H1 (cell line): ENCODE results near the gene RIMBP2. TPM values are rescaled to one million over a fixed set of nuclear protein-coding genes. Genes with fewer than 3 reads are reported as not detected.

Experiments used
- CTCF ChIA-PET: fragments of 300-600 bp; sonication (Branson Sonifier 250); formaldehyde crosslinking; loops from one replicate; lab custom pipeline; 2021; ENCODE audit not compliant: partially characterized antibody; lab: Charles Lee
- POLR2A ChIA-PET: fragments of 300-600 bp; sonication (Branson Sonifier 250); formaldehyde crosslinking; loops from one replicate; lab custom pipeline; 2021; ENCODE audit warnings: inconsistent platforms; ENCODE audit not compliant: partially characterized antibody; lab: Charles Lee
- DNase-seq, 2 experiments: peaks; one replicate each; pipeline versions ENCODE4 v3.0.0 to v3.0.0-alpha.2; 2010 to 2022; ENCODE audit warnings: low spot score in 2 of 2, low read depth in 1 of 2, mixed read lengths in 1 of 2
- FAIRE-seq: peaks from 2 replicates; lab custom pipeline; 2011; peaks lifted over from hg19 to GRCh38; lab: Jason Lieb, UNC
- H2AFZ ChIP-seq: 2 replicates; pipeline ENCODE4 v1.8.1; 2012; ENCODE audit warnings: low read length, inconsistent platforms
- H2AK5ac ChIP-seq: 2 replicates; pipeline ENCODE4 v1.6.1; 2013; ENCODE audit warnings: low read depth, low read length
- H2BK120ac ChIP-seq: replicated peaks from 2 replicates; pipeline ENCODE3; 2013; ENCODE audit warnings: low read depth, low read length, inconsistent platforms
- H2BK12ac ChIP-seq: 2 replicates; pipeline ENCODE4 v1.6.1; 2013; ENCODE audit warnings: low read depth, low read length
- H2BK15ac ChIP-seq: 2 replicates; pipeline ENCODE4 v1.6.1; 2013; ENCODE audit warnings: low read length
- H2BK20ac ChIP-seq: 2 replicates; pipeline ENCODE4 v1.6.1; 2013; ENCODE audit warnings: low read length
- H2BK5ac ChIP-seq: 2 replicates; pipeline ENCODE4 v1.6.1; 2013; ENCODE audit warnings: low read depth, low read length
- H3K14ac ChIP-seq: 2 replicates; pipeline ENCODE4 v1.6.1; 2013; ENCODE audit warnings: inconsistent platforms; ENCODE audit not compliant: insufficient read length
- H3K18ac ChIP-seq: 2 replicates; pipeline ENCODE4 v1.6.1; 2013; ENCODE audit warnings: low read length; ENCODE audit errors: extremely low read depth
- H3K23ac ChIP-seq: 2 replicates; pipeline ENCODE4 v1.6.1; 2013; ENCODE audit warnings: inconsistent platforms; ENCODE audit not compliant: insufficient read length
- H3K23me2 ChIP-seq: 2 replicates; pipeline ENCODE4 v1.6.1; 2013; ENCODE audit warnings: low read depth, low read length
- H3K27ac ChIP-seq: 2 replicates; pipeline ENCODE4 v1.6.1; 2011; ENCODE audit warnings: low read depth, low read length, inconsistent platforms
- H3K27me3 ChIP-seq, 4 experiments: replicated peaks in 1 of 4; 1 replicate in 1 of 4; 2 replicates in 3 of 4; pipeline versions ENCODE4 v1.6.1 to v1.8.1; 2011 to 2013; ENCODE audit warnings: low read length in 3 of 4, mild to moderate bottlenecking in 3 of 4, inconsistent platforms in 2 of 4, mixed read lengths in 2 of 4, moderate library complexity in 1 of 4; ENCODE audit not compliant: control insufficient read depth in 3 of 4, insufficient read depth in 3 of 4; ENCODE audit errors: extremely low read depth in 1 of 4
- H3K36me3 ChIP-seq, 4 experiments: 2 replicates each; pipeline versions ENCODE4 v1.6.1 to v1.8.1; 2011 to 2013; ENCODE audit warnings: mild to moderate bottlenecking in 4 of 4, low read length in 3 of 4, moderate library complexity in 2 of 4, control low read depth in 1 of 4, inconsistent platforms in 1 of 4; ENCODE audit not compliant: insufficient read depth in 4 of 4, control insufficient read depth in 2 of 4
- H3K4ac ChIP-seq: replicated peaks from 2 replicates; pipeline ENCODE3; 2013; ENCODE audit warnings: low read length, low read depth, mixed read lengths, inconsistent platforms; ENCODE audit not compliant: insufficient read length
- H3K4me1 ChIP-seq, 4 experiments: replicated peaks in 1 of 4; 1 replicate in 1 of 4; 2 replicates in 3 of 4; pipeline versions ENCODE4 v1.6.1 to v1.8.1; 2011 to 2013; ENCODE audit warnings: low read length in 3 of 4, inconsistent platforms in 2 of 4, mixed read lengths in 1 of 4; ENCODE audit not compliant: insufficient read depth in 4 of 4, control insufficient read depth in 3 of 4
- H3K4me2 ChIP-seq, 2 experiments: 2 replicates each; pipeline versions ENCODE4 v1.6.1 to v1.8.1; 2011 to 2013; ENCODE audit warnings: low read depth in 2 of 2, low read length in 2 of 2, control low read depth in 1 of 2, inconsistent platforms in 1 of 2, mild to moderate bottlenecking in 1 of 2; ENCODE audit not compliant: insufficient read depth in 1 of 2
- H3K4me3 ChIP-seq, 4 experiments: fragments of 200-600, 300-600 bp in 1 of 4; sonication (generic), shearing (Covaris generic), sonication (Bioruptor Twin) in 1 of 4; 2 replicates each; pipeline versions ENCODE4 v1.5.1 to v1.8.1; 2011 to 2016; ENCODE audit warnings: low read length in 4 of 4, low read depth in 3 of 4, control low read depth in 2 of 4, inconsistent platforms in 2 of 4, mild to moderate bottlenecking in 2 of 4, mixed read lengths in 1 of 4, moderate library complexity in 1 of 4; ENCODE audit not compliant: insufficient read depth in 2 of 4; ENCODE audit errors: extremely low read depth in 1 of 4
- H3K56ac ChIP-seq: replicated peaks from 2 replicates; pipeline ENCODE3; 2013; ENCODE audit warnings: low read depth, mild to moderate bottlenecking, mixed read lengths, low read length, inconsistent platforms; ENCODE audit not compliant: insufficient read length
- H3K79me1 ChIP-seq: 2 replicates; pipeline ENCODE4 v1.6.1; 2013; ENCODE audit warnings: low read depth, low read length, control low read depth
- H3K79me2 ChIP-seq, 2 experiments: 2 replicates each; pipeline versions ENCODE4 v1.6.1 to v1.8.1; 2012 to 2013; ENCODE audit warnings: low read length in 2 of 2, mild to moderate bottlenecking in 2 of 2, inconsistent platforms in 1 of 2; ENCODE audit not compliant: insufficient read depth in 2 of 2, control insufficient read depth in 1 of 2
- H3K9ac ChIP-seq, 4 experiments: replicated peaks in 1 of 4; 1 replicate in 1 of 4; 2 replicates in 3 of 4; pipeline versions ENCODE4 v1.6.1 to v1.8.1; 2011 to 2013; ENCODE audit warnings: low read depth in 3 of 4, low read length in 3 of 4, control low read depth in 2 of 4, mild to moderate bottlenecking in 2 of 4, moderate library complexity in 2 of 4, inconsistent platforms in 1 of 4; ENCODE audit errors: extremely low read depth in 1 of 4
- H3K9me3 ChIP-seq, 2 experiments: 2 replicates each; pipeline versions ENCODE4 v1.6.1 to v1.8.1; 2012 to 2013; ENCODE audit warnings: mild to moderate bottlenecking in 2 of 2, moderate library complexity in 2 of 2, control low read depth in 1 of 2, inconsistent platforms in 1 of 2, low read depth in 1 of 2, low read length in 1 of 2, mixed read lengths in 1 of 2; ENCODE audit not compliant: insufficient read depth in 2 of 2
- H4K20me1 ChIP-seq, 2 experiments: replicated peaks in 1 of 2; 2 replicates each; pipeline versions ENCODE3 to v1.8.1; 2011 to 2013; ENCODE audit warnings: inconsistent platforms in 2 of 2, low read length in 2 of 2, mild to moderate bottlenecking in 1 of 2; ENCODE audit not compliant: insufficient read depth in 2 of 2, control insufficient read depth in 1 of 2
- H4K5ac ChIP-seq: 2 replicates; pipeline ENCODE4 v1.6.1; 2013; ENCODE audit warnings: low read length, low read depth, mixed read lengths, inconsistent platforms; ENCODE audit not compliant: insufficient read length
- H4K8ac ChIP-seq: 2 replicates; pipeline ENCODE4 v1.8.0; 2013; ENCODE audit warnings: mild to moderate bottlenecking, moderate library complexity, low read length, inconsistent platforms; ENCODE audit not compliant: insufficient read depth; ENCODE audit errors: extremely low read depth
- H4K91ac ChIP-seq: replicated peaks from 2 replicates; pipeline ENCODE3; 2013; ENCODE audit warnings: low read length, mixed read lengths, inconsistent platforms; ENCODE audit not compliant: insufficient read length
- SIX5 ChIP-seq: IDR thresholded peaks from 2 replicates; pipeline ENCODE4 v1.6.1; 2011; ENCODE audit warnings: mild to moderate bottlenecking, low read depth, low read length
- SP4 ChIP-seq: IDR thresholded peaks from 2 replicates; pipeline ENCODE4 v1.6.1; 2012; ENCODE audit warnings: low read length, inconsistent platforms
- TCF12 ChIP-seq: IDR thresholded peaks from 2 replicates; pipeline ENCODE4 v1.6.1; 2011; ENCODE audit warnings: low read depth, mild to moderate bottlenecking, low read length
- WGBS, 2 experiments: shearing (Covaris generic) in 1 of 2; methylation state at CpG; one replicate each; pipeline versions ENCODE4 v1.1.6 to v1.1.7; 2013 to 2015; ENCODE audit warnings: low lambda C conversion rate in 2 of 2, mixed read lengths in 2 of 2, inconsistent platforms in 1 of 2, low coverage in 1 of 2, missing lambda C conversion rate in 1 of 2; ENCODE audit not compliant: insufficient replicate concordance in 2 of 2, insufficient coverage in 1 of 2, insufficient read length in 1 of 2; ENCODE audit errors: extremely low coverage in 1 of 2, missing lambda C conversion rate in 1 of 2; 5-methylcytosine and 5-hydroxymethylcytosine counted together
- polyA plus RNA-seq, 7 experiments: library from polyadenylated mRNA; depleted of rRNA in 3 of 7; stranded (reverse) in 5 of 7; unstranded in 2 of 7; fragments of >200 nt in 5 of 7; fragments of 200-250 nt in 2 of 7; gene quantifications; 1 replicate in 5 of 7; 2 replicates in 1 of 7; 4 replicates in 1 of 7; pipeline versions ENCODE4 v1.2.1 to v1.2.3, GENCODE V29; 2011 to 2013; ENCODE audit warnings: missing spikeins in 2 of 7, mixed read lengths in 2 of 7
- total RNA-seq: library from RNA; stranded (reverse); fragmentation: NEBNext Ultra II Directional; extraction: Animal tissue kit (Norgen Biotek cat#: 25700); gene quantifications from 2 replicates; pipeline ENCODE4 v1.2.1, GENCODE V29; 2021

The RIMBP2 gene
- total and polyA plus RNA-seq, 2 of the 8 experiments (the other 6 are each of a cell fraction or from before 2014, with no cell fraction given) = 0.18 to 0.65 TPM

GRCh38 chr12:130582286-130582685 is 133.8 kb downstream of the RIMBP2 start:
- FAIRE-seq (no peak), DNase-seq (no peak)
- no peak overlapping the region for H4K8ac ChIP-seq
- no peak overlapping the region for H4K91ac ChIP-seq
- H3K9me3 ChIP-seq = 0 out of 4 replicates have a peak, but pooled peaks cover 0 to 4% of the 10 kb centered on the region in 2 experiments
- H3K14ac ChIP-seq = no peak overlapping the region
- H2AK5ac ChIP-seq = no peak overlapping the region
- peaks cover 14% of the 10 kb centered on the region; the same call in 1 of the 2 replicates for H3K23me2 ChIP-seq
- ChIA-PET CTCF (no interaction called here), POLR2A (no interaction called here)
- no peak overlapping the region for H3K4me2 ChIP-seq
- H2BK20ac ChIP-seq = no peak overlapping the region
- H3K79me1 ChIP-seq = no peaks in the 10 kb centered on the region
- H2BK5ac ChIP-seq = no peak overlapping the region
- WGBS, 2 experiments = 78% methylated on average over 6 of the region's 6 CpGs; no CpG with 5 or more reads in 1 of the 2 experiments
- H2BK15ac ChIP-seq = no peak overlapping the region
- H3K79me2 ChIP-seq = no peaks in the 10 kb centered on the region
- no peak overlapping the region for H2BK120ac ChIP-seq
- no peak overlapping the region for H3K56ac ChIP-seq
- peaks cover 0 to 8% of the 10 kb centered on the region in 2 experiments for H4K20me1 ChIP-seq
- H3K9ac ChIP-seq = no peak overlapping the region
- no peak overlapping the region for H2AFZ ChIP-seq
- no peak overlapping the region for H3K18ac ChIP-seq
- no peak overlapping the region for H4K5ac ChIP-seq
- H3K4ac ChIP-seq = no peak overlapping the region
- no peak overlapping the region for H3K4me3 ChIP-seq
- no peak overlapping the region for H3K27ac ChIP-seq
- no peaks in the 10 kb centered on the region for H3K36me3 ChIP-seq
- no peaks in the 10 kb centered on the region for H3K4me1 ChIP-seq
- H3K23ac ChIP-seq = no peak overlapping the region
- no peak overlapping the region for H2BK12ac ChIP-seq
- H3K27me3 ChIP-seq = no peaks in the 10 kb centered on the region
- TF ChIP-seq SP4 (no peak), SIX5 (no peak), TCF12 (no peak)
